Spleen (tissue), 11 donors: ENCODE data around the gene MARK2. TPM values are rescaled to one million over a fixed set of nuclear protein-coding genes. Genes with fewer than 3 reads are reported as not detected.

ENCODE experiments used
- DNase-seq: peaks from one replicate; pipeline ENCODE4 v3.0.0-alpha.2; 2020
- H3K27ac ChIP-seq, 8 donors: fragments of 200-600 bp; sonication (generic) in 7 of 8; 1 replicate in 4 of 8; 2 replicates in 4 of 8; pipeline versions ENCODE4 v1.5.0 to v1.8.0; 2016 to 2021; ENCODE audit warnings: inconsistent platforms in 4 of 8, mild to moderate bottlenecking in 4 of 8, moderate library complexity in 1 of 8
- H3K27me3 ChIP-seq, 7 donors: fragments of 200-600 bp; sonication (generic) in 6 of 7; replicated peaks in 1 of 7; 1 replicate in 4 of 7; 2 replicates in 3 of 7; pipeline versions ENCODE4 v1.5.0 to v1.8.0; 2016 to 2021; ENCODE audit warnings: inconsistent platforms in 3 of 7, mild to moderate bottlenecking in 1 of 7
- H3K36me3 ChIP-seq, 6 donors: fragments of 200-600 bp; sonication (generic) in 5 of 6; 1 replicate in 4 of 6; 2 replicates in 2 of 6; pipeline versions ENCODE4 v1.5.0 to v1.8.0; 2016 to 2021; ENCODE audit warnings: inconsistent platforms in 2 of 6
- H3K4me1 ChIP-seq, 6 donors: fragments of 200-600 bp; sonication (generic) in 5 of 6; 1 replicate in 3 of 6; 2 replicates in 3 of 6; pipeline versions ENCODE4 v1.5.0 to v1.8.0; 2016 to 2021; ENCODE audit warnings: inconsistent platforms in 3 of 6
- H3K4me3 ChIP-seq, 8 donors: fragments of 200-600 bp; sonication (generic) in 7 of 8; 1 replicate in 4 of 8; 2 replicates in 4 of 8; pipeline versions ENCODE4 v1.5.0 to v1.8.0; 2016 to 2021; ENCODE audit warnings: inconsistent platforms in 4 of 8, mild to moderate bottlenecking in 4 of 8, moderate library complexity in 2 of 8
- H3K9me3 ChIP-seq, 8 donors: fragments of 200-600 bp; sonication (generic) in 7 of 8; 1 replicate in 4 of 8; 2 replicates in 4 of 8; pipeline versions ENCODE4 v1.5.0 to v1.8.0; 2016 to 2021; ENCODE audit warnings: inconsistent platforms in 4 of 8
- POLR2A ChIP-seq, 3 donors: fragments of 450-650 bp; IDR thresholded peaks; one replicate each; pipeline ENCODE4 v1.5.1; 2017; ENCODE audit warnings: antibody characterized with exemption in 3 of 3, mild to moderate bottlenecking in 1 of 3
- POLR2AphosphoS5 ChIP-seq, 3 donors: sonication (generic); formaldehyde crosslinking; IDR thresholded peaks; one replicate each; pipeline ENCODE4 v1.5.1; 2017; ENCODE audit warnings: antibody characterized with exemption in 3 of 3
- WGBS, 5 donors: extraction: QIAGEN DNeasy Blood & Tissue Kit in 3 of 5; methylation state at CpG; one replicate each; pipeline versions ENCODE4 v1.1.5 to v1.1.7; 2013 to 2018; 5-methylcytosine and 5-hydroxymethylcytosine counted together
- intact Hi-C: fragments of 100-400 bp; cut with DNase I; formaldehyde crosslinking; loops from one replicate; pipeline ENCODE4 v1.15.0; 2023; ENCODE audit warnings: low total_unique reads
- polyA plus RNA-seq, 3 donors: library from polyadenylated mRNA; stranded (reverse); fragments of 200-250 nt; gene quantifications; one replicate each; pipeline ENCODE4 v1.2.1, GENCODE V29; 2013
- total RNA-seq, 7 donors: library from RNA; depleted of rRNA in 3 of 7; stranded (reverse); fragments of >200 nt in 3 of 7; fragmentation: NEBNext Ultra II Directional in 4 of 7; extraction: Animal tissue kit (Norgen Biotek cat#: 25700) in 4 of 7; gene quantifications; one replicate each; pipeline versions ENCODE4 v1.1.0 to v1.2.1, GENCODE V29; 2016 to 2021
- TF ChIP-seq, protein P1 (sequence below), 11 experiments: fragments of 200-600 bp in 7 of 11; fragments of 450-650 bp in 4 of 11; sonication (generic) in 4 of 11; IDR thresholded peaks in 8 of 11; conservative IDR thresholded peaks in 3 of 11; 1 replicate in 7 of 11; 2 replicates in 4 of 11; pipeline versions ENCODE4 v1.4.0 to v1.8.0; 2016 to 2021; ENCODE audit warnings: antibody characterized with exemption in 11 of 11, inconsistent platforms in 4 of 11, mild to moderate bottlenecking in 1 of 11
- donor health status: healthy with polysubstance abuse.
- donor health status: DM: no; HTN: no; CAD: no; lungs with moderate emphysema.
- donor health status: DM: no; HTN: no; CAD: no.
- donor health status: Bipolar disorder and iron deficiency.
- donor health status: healthy.
- donor health status: DM: no; HTN: no; CAD: no.
- donor health status: DM: yes; HTN: yes; CAD: no.

MARK2 gene
- total and polyA plus RNA-seq, 10 donors: 6.9 to 67.3 (median 45.3) TPM

DNA sequence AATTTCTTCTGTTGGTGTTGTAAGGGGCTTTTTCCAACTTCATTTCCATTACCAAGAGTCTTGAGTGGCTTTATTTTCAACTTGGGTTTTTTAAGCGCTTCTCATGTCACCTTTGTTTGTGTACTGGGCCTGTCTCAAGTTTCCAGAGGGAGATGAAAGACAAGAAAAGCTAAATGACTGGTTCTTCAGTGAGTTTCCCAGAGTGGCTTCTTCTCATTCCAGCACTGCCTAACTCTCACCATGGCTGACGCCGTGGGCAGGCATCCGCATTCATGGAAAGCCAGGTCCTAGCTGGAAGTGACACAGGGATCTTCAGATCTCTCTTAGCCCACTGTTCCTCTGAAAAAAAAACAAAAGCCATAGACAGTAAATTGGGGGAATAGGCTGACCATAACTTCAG is 28.6 kb downstream of the MARK2 start:
- 93 to 99% (median 97%) methylated on average over 4 of the region's 4 CpGs for WGBS, 5 donors
- peak overlapping the region in 4 of 8 donors; percentile 7 to 83 (median 76) for H3K27ac ChIP-seq
- peaks cover 53 to 100% (median 97%) of the 10 kb centered on the region in 6 donors for H3K4me1 ChIP-seq
- intact Hi-C loops: no loop called here
- no peaks in the 10 kb centered on the region for H3K27me3 ChIP-seq
- peaks cover 0 to 39% (median under 1%) of the 10 kb centered on the region in 6 donors for H3K36me3 ChIP-seq
- H3K9me3 ChIP-seq: no peaks in the 10 kb centered on the region
- no peak for DNase-seq
- TF ChIP-seq, protein P1, sequence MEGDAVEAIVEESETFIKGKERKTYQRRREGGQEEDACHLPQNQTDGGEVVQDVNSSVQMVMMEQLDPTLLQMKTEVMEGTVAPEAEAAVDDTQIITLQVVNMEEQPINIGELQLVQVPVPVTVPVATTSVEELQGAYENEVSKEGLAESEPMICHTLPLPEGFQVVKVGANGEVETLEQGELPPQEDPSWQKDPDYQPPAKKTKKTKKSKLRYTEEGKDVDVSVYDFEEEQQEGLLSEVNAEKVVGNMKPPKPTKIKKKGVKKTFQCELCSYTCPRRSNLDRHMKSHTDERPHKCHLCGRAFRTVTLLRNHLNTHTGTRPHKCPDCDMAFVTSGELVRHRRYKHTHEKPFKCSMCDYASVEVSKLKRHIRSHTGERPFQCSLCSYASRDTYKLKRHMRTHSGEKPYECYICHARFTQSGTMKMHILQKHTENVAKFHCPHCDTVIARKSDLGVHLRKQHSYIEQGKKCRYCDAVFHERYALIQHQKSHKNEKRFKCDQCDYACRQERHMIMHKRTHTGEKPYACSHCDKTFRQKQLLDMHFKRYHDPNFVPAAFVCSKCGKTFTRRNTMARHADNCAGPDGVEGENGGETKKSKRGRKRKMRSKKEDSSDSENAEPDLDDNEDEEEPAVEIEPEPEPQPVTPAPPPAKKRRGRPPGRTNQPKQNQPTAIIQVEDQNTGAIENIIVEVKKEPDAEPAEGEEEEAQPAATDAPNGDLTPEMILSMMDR (IDR thresholded peaks at IDR 0.05 in 8 of 11, conservative IDR thresholded peaks at IDR 0.05 in 3 of 11): no peak
- TF ChIP-seq POLR2A (IDR thresholded peaks at IDR 0.05) (no peak), POLR2AphosphoS5 (IDR thresholded peaks at IDR 0.05) (no peak)
- no peak overlapping the region for H3K4me3 ChIP-seq

DNA sequence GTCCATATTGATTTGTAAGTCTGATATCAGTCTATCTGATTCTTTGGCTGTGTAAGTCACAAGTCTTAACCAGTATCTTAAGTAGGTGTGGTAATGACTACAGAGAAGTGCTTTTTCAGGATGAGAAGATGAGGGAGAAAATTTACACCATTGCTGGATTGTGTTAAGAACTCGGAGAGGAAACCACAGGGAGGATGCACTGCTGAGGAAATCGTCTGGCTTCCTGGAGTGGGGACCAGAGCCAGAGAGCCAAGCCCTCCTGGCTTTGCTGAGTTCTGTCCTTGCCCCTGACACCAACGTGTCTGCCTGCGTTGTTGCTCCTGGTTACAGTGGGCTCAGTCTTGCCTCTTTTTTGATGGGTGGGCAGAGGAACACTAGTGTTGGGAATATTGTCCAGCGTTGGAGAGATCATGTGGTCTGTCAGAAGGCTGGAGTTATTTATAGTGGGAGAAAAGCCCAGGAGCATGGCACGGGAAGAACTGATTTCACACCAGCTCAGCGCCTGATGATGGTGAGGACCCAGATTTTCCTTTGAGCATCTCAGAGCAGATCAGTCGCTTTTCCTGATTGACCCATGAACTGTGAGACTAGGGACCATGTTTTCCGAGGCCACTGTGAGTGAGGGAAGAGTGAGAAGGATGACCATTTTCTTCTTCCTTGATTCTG is 29.6 kb downstream of the MARK2 start:
- H3K36me3 ChIP-seq: peaks cover 0 to 41% (median 0%) of the 10 kb centered on the region in 6 donors
- peak overlapping the region in 7 of 8 donors; percentile 8 to 83 (median 52) for H3K27ac ChIP-seq
- TF ChIP-seq, protein P1 (IDR thresholded peaks at IDR 0.05 in 8 of 11, conservative IDR thresholded peaks at IDR 0.05 in 3 of 11): no peak
- peak in 2 of 3 donors; percentile 13 to 19 for TF ChIP-seq POLR2AphosphoS5 (IDR thresholded peaks at IDR 0.05)
- H3K4me3 ChIP-seq: peak overlapping the region in 1 of 8 donors; percentile 45
- H3K9me3 ChIP-seq: no peaks in the 10 kb centered on the region
- no peaks in the 10 kb centered on the region for H3K27me3 ChIP-seq
- peaks cover 53 to 100% (median 97%) of the 10 kb centered on the region in 6 donors for H3K4me1 ChIP-seq
- 34 to 44% (median 35%) methylated on average over 9 of the region's 9 CpGs for WGBS, 5 donors
- intact Hi-C loops: no loop called here
- no peak for DNase-seq

DNA sequence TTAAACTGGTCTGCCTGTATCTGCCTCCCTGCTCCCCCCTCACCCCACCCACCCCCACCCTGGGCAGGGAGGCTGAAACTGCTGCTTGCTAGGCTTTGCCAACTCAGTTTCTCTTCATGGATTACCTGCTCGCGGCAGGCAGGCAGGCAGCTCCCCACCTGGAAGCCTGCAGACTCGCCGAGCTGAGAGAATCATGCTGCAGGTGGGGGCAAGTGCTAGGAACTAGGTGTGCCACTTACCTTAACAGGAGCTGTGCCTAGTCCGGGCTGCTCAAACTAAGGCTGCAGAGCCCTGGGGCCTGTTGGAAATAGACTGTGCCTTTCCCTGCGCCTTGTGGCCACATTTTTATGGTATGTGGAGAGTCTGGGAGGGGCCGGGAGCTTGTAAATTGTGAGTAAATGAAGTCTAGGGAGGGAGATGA is 30.3 kb downstream of the MARK2 start:
- H3K9me3 ChIP-seq: no peaks in the 10 kb centered on the region
- peaks cover 58 to 100% (median 97%) of the 10 kb centered on the region in 6 donors for H3K4me1 ChIP-seq
- no peak for DNase-seq
- WGBS, 5 donors: 62 to 85% (median 78%) methylated on average over 5 to 7 of the region's 7 CpGs
- peak overlapping the region in 6 of 8 donors; percentile 47 to 83 (median 65) for H3K27ac ChIP-seq
- peak overlapping the region in 1 of 8 donors; percentile 45 for H3K4me3 ChIP-seq
- intact Hi-C loops: no loop called here
- H3K27me3 ChIP-seq: no peaks in the 10 kb centered on the region
- H3K36me3 ChIP-seq: peaks cover 0 to 40% (median 1%) of the 10 kb centered on the region in 6 donors
- TF ChIP-seq POLR2AphosphoS5 (IDR thresholded peaks at IDR 0.05): peak in 1 of 3 donors; percentile 30
- TF ChIP-seq POLR2A (IDR thresholded peaks at IDR 0.05): no peak
- TF ChIP-seq, protein P1 (IDR thresholded peaks at IDR 0.05 in 8 of 11, conservative IDR thresholded peaks at IDR 0.05 in 3 of 11): no peak

DNA sequence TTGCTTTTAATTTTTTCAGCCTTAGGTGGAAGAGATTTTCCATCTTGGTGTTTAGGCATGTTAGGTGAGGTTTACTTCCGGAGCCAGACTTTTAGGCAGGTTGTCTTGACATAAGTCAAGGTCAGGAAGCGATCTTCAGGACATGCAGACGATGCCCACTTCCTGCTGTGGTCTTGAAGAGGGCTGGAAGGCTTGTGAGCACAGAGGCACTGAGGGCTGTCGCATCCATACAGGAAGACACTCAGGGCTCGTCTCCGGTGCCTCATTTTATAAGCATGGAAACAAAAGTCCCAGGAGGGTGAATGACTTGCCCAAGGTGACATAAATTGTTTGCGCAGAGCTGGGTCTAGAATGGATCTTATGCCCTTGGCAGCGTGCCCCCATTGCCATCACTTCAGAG is 30.8 kb downstream of the MARK2 start:
- peak; percentile 81 for DNase-seq
- Histone ChIP-seq H3K4me3 (peak overlapping the region in 1 of 8 donors; percentile 45), H3K9me3 (no peaks in the 10 kb centered on the region), H3K4me1 (peaks cover 58 to 100% (median 97%) of the 10 kb centered on the region in 6 donors), H3K27me3 (no peaks in the 10 kb centered on the region), H3K27ac (peak overlapping the region in 7 of 8 donors; percentile 31 to 83 (median 60)), H3K36me3 (peaks cover 0 to 37% (median 1%) of the 10 kb centered on the region in 6 donors)
- TF ChIP-seq POLR2AphosphoS5 (IDR thresholded peaks at IDR 0.05): peak in 2 of 3 donors; percentile 50 to 87
- TF ChIP-seq, protein P1 (IDR thresholded peaks at IDR 0.05 in 8 of 11, conservative IDR thresholded peaks at IDR 0.05 in 3 of 11): no peak
- TF ChIP-seq POLR2A (IDR thresholded peaks at IDR 0.05): no peak
- 21 to 37% (median 27%) methylated on average over 8 of the region's 8 CpGs for WGBS, 5 donors
- intact Hi-C loops: no loop called here
